Transverse colon (tissue), 4 donors: ENCODE data around the gene DAPL1. TPM values are rescaled to one million over a fixed set of nuclear protein-coding genes. Genes with fewer than 3 reads are reported as not detected.

Experiments
- DNase-seq: peaks from one replicate; pipeline ENCODE4 v3.0.0-alpha.2; 2019
- H3K27ac ChIP-seq, 4 donors: fragments of 200-600 bp; sonication (generic); 2 replicates each; pipeline ENCODE4 v1.5.1; 2016 to 2018; ENCODE audit warnings: inconsistent platforms in 4 of 4
- H3K27me3 ChIP-seq: fragments of 200-600 bp; sonication (generic); 2 replicates; pipeline ENCODE4 v1.5.1; 2017; ENCODE audit warnings: inconsistent platforms
- H3K36me3 ChIP-seq, 4 donors: fragments of 200-600 bp; sonication (generic); 2 replicates each; pipeline ENCODE4 v1.5.1; 2017 to 2019; ENCODE audit warnings: inconsistent platforms in 4 of 4
- H3K4me1 ChIP-seq, 4 donors: fragments of 200-600 bp; sonication (generic); 2 replicates each; pipeline ENCODE4 v1.5.1; 2017 to 2020; ENCODE audit warnings: inconsistent platforms in 4 of 4
- H3K4me3 ChIP-seq, 4 donors: fragments of 200-600 bp; sonication (generic); 1 replicate in 1 of 4; 2 replicates in 3 of 4; pipeline versions ENCODE4 v1.5.1 to v1.6.1; 2017 to 2019; ENCODE audit warnings: inconsistent platforms in 4 of 4
- H3K9me3 ChIP-seq, 2 donors: fragments of 200-600 bp; sonication (generic); 2 replicates each; pipeline ENCODE4 v1.5.1; 2017 to 2019; ENCODE audit warnings: inconsistent platforms in 2 of 2
- EP300 ChIP-seq: sonication (generic); formaldehyde crosslinking; IDR thresholded peaks from one replicate; pipeline ENCODE4 v1.6.1; 2017; ENCODE audit warnings: antibody characterized with exemption, low read depth
- POLR2A ChIP-seq: fragments of 450-650 bp; IDR thresholded peaks from one replicate; pipeline ENCODE4 v1.6.1; 2016; ENCODE audit warnings: antibody characterized with exemption, mild to moderate bottlenecking, moderate library complexity
- POLR2AphosphoS5 ChIP-seq, 3 donors: sonication (generic); formaldehyde crosslinking; IDR thresholded peaks; one replicate each; pipeline ENCODE4 v1.6.1; 2016; ENCODE audit warnings: antibody characterized with exemption in 3 of 3
- WGBS, 2 donors: methylation state at CpG; one replicate each; pipeline ENCODE4 v1.1.5; 2018; ENCODE audit warnings: low coverage in 1 of 2; 5-methylcytosine and 5-hydroxymethylcytosine counted together
- in situ Hi-C, 4 donors: fragments of 200-750 bp; cut with MboI; loops; one replicate each; pipeline versions ENCODE4 v1.15.0 to v1.15.1; 2017; ENCODE audit warnings: low sequenced_read_pairs in 3 of 4, low pct_ligation_motif_present in 1 of 4, low pct_unique_long_range_greater_than_20kb in 1 of 4
- intact Hi-C: fragments of 100-400 bp; cut with DNase I; formaldehyde crosslinking; loops from one replicate; pipeline ENCODE4 v1.15.1; 2023; ENCODE audit warnings: low total_unique reads
- total RNA-seq, 4 donors: library from RNA; depleted of rRNA; stranded (reverse); fragments of >200 nt; gene quantifications; one replicate each; pipeline ENCODE4 v1.1.0, GENCODE V29; 2016
- TF ChIP-seq, protein P1 (sequence below), 5 experiments: fragments of 200-600 bp in 3 of 5; fragments of 450-650 bp in 2 of 5; sonication (generic) in 3 of 5; IDR thresholded peaks; 1 replicate in 2 of 5; 2 replicates in 3 of 5; pipeline ENCODE4 v1.5.1; 2016 to 2017; ENCODE audit warnings: antibody characterized with exemption in 5 of 5, inconsistent platforms in 3 of 5, mild to moderate bottlenecking in 2 of 5, moderate library complexity in 1 of 5

The DAPL1 gene
- total RNA-seq, 4 donors from 2014 or later, result not detected

DNA sequence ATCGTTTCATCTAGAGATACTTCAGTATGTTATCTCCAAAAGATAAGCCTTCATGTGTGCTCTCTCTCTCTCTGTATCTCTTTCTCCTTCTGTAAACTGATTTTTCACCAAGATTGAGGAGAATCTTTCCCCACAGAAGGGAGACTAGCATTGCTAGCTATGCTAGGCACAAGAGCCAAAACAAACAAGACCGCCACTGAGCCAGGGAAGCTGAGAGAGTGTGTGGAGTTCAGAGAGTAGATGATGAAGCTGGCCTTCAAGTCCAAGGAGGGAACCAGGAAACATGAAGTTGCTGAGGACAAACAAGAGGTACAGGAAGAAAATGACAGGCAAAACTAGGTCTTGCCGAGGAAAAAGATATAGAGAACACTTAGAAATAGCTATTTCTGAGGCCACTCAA is 23.4 kb downstream of the DAPL1 start:
- 39 to 78% methylated on average over 2 to 3 of the region's 3 CpGs for WGBS, 2 donors
- Histone ChIP-seq H3K27me3 (no peaks in the 10 kb centered on the region), H3K36me3 (no peaks in the 10 kb centered on the region), H3K27ac (no peak overlapping the region), H3K9me3 (no peaks in the 10 kb centered on the region), H3K4me1 (no peaks in the 10 kb centered on the region), H3K4me3 (no peak overlapping the region)
- in situ Hi-C loops (no loop called here), intact Hi-C loops (no loop called here)
- no peak for DNase-seq
- TF ChIP-seq EP300, result no peak
- TF ChIP-seq, protein P1, sequence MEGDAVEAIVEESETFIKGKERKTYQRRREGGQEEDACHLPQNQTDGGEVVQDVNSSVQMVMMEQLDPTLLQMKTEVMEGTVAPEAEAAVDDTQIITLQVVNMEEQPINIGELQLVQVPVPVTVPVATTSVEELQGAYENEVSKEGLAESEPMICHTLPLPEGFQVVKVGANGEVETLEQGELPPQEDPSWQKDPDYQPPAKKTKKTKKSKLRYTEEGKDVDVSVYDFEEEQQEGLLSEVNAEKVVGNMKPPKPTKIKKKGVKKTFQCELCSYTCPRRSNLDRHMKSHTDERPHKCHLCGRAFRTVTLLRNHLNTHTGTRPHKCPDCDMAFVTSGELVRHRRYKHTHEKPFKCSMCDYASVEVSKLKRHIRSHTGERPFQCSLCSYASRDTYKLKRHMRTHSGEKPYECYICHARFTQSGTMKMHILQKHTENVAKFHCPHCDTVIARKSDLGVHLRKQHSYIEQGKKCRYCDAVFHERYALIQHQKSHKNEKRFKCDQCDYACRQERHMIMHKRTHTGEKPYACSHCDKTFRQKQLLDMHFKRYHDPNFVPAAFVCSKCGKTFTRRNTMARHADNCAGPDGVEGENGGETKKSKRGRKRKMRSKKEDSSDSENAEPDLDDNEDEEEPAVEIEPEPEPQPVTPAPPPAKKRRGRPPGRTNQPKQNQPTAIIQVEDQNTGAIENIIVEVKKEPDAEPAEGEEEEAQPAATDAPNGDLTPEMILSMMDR (IDR thresholded peaks at IDR 0.05), result no peak
- TF ChIP-seq POLR2AphosphoS5 (IDR thresholded peaks at IDR 0.05), result no peak

DNA sequence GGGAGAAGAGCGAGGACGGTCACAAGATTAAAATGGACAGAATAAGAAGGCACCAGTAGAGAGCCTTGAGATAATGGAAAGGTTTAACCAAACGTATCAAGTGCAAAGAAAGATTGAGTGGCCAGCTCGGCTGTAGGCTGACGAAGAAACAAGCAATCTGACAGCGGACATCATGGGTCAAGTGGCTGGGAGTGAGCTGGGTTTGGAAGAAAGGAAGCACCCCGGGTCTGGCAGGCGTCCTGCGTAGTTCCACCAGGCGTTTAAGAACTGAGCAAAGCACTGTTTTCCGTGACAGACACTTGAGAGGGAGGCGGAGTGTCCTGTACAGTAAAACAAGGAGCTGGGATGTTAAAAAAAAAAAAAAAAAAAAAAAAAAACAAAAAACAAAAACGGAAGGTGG is 27.1 kb downstream of the DAPL1 start:
- WGBS, 2 donors, result 60 to 68% methylated on average over 6 to 13 of the region's 13 CpGs

DNA sequence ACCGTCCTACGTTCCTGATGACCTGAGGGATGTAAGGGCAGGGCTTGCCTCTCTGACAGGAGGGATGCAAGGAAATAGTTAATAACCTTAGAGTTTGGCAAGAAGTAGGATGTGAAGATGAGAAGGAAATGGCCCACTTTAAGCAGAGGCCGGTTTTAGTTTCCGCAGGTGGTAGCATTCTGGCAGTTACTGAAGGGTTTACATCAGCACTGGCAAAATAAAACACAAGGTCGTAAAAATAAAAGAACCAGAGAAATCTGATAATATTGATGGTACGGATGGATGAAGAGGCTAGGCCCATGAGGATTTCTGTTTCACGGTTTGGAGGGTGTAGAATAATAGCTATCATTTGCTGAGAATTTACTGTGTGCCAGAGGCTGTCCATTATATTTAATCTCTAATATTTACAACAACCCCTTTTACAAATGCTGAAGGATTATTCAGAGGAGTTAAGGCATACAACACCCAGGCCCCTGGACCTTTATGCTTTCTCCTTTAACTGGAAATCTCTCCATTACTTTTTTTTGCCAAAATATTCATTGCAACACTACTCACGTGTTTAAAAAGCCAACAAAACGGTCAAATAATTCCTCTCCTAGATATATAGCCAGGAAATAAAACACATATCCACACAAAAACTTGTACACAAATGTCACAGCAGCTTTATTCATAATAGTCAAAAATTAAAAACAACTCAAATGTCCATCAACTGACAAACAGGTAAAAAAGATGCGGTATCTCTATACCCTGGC is 28.5 kb downstream of the DAPL1 start:
- no peak for TF ChIP-seq POLR2A
- TF ChIP-seq, protein P1 (IDR thresholded peaks at IDR 0.05), result no peak
- TF ChIP-seq POLR2AphosphoS5 (IDR thresholded peaks at IDR 0.05), result no peak
- TF ChIP-seq EP300, result no peak
- H3K27ac ChIP-seq, result no peak overlapping the region
- H3K9me3 ChIP-seq, result no peaks in the 10 kb centered on the region
- 71 to 84% methylated on average over 10 of the region's 10 CpGs for WGBS, 2 donors
- DNase-seq, result no peak
- no peaks in the 10 kb centered on the region for H3K36me3 ChIP-seq
- H3K4me3 ChIP-seq, result no peak overlapping the region
- in situ Hi-C loops (no loop called here), intact Hi-C loops (loop anchor here (1.0 kb wide), 1 partner anchor 30 kb away; no protein-coding TSS in a partner anchor)
- H3K4me1 ChIP-seq, result peaks cover 0 to under 1% (median 0%) of the 10 kb centered on the region in 4 donors
- no peaks in the 10 kb centered on the region for H3K27me3 ChIP-seq

More for the DNA sequence above, 27.1 kb downstream of the DAPL1 start:
- in situ Hi-C loops (no loop called here), intact Hi-C loops (no loop called here)
- Histone ChIP-seq H3K4me3 (no peak overlapping the region), H3K4me1 (no peaks in the 10 kb centered on the region), H3K36me3 (no peaks in the 10 kb centered on the region), H3K27me3 (no peaks in the 10 kb centered on the region), H3K9me3 (no peaks in the 10 kb centered on the region), H3K27ac (no peak overlapping the region)
- DNase-seq, result no peak
- TF ChIP-seq EP300, result no peak
- TF ChIP-seq, protein P1 (IDR thresholded peaks at IDR 0.05), result no peak
- no peak for TF ChIP-seq POLR2A
- TF ChIP-seq POLR2AphosphoS5 (IDR thresholded peaks at IDR 0.05), result no peak

- Histone ChIP-seq H3K27me3 (no peaks in the 10 kb centered on the region), H3K36me3 (no peaks in the 10 kb centered on the region), H3K4me3 (no peak overlapping the region), H3K4me1 (peaks cover 0 to 4% (median 0%) of the 10 kb centered on the region in 4 donors), H3K9me3 (no peaks in the 10 kb centered on the region), H3K27ac (no peak overlapping the region)
- in situ Hi-C loops, result no loop called here
- intact Hi-C loops, result no loop called here
- 78 to 86% methylated on average over 3 of the region's 3 CpGs for WGBS, 2 donors
- TF ChIP-seq POLR2AphosphoS5 (IDR thresholded peaks at IDR 0.05) (no peak), POLR2A (no peak), EP300 (no peak)
- TF ChIP-seq, protein P1 (IDR thresholded peaks at IDR 0.05), result no peak
- DNase-seq, result no peak
These were observed 29.9 kb downstream of the DAPL1 start for GRCh38 chr2:158825021-158825420.
